ENCODE data around the gene PHAX. TPM values are rescaled to one million over a fixed set of nuclear protein-coding genes. Genes with fewer than 3 reads are reported as not detected.

PHAX gene
- total RNA-seq, 1 donor from 2014 or later: 47.4 TPM

DNA sequence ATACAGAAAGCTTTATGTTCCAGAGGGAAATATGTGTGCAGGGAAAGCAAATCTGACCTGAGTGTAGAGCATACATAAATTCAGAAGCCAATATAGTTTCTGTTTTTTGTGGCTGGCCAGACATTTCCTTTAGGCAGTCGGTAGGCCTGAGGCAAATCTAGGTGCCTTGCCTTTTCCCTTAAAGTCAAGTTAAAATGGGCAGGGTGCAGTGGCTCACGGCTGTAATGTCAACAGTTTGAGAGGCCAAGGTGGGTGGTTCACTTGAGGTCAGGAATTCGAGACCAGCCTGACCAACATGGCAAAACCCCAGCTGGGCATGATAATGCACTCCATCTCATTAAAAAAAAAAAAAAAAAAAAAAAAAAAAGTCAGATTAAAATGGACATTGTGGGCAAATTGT lies 31.2 kb downstream of the PHAX start:
- H3K4me3 ChIP-seq (ENCODE audit: low read depth, low read length): no peak overlapping the region
- TF ChIP-seq, protein P1, sequence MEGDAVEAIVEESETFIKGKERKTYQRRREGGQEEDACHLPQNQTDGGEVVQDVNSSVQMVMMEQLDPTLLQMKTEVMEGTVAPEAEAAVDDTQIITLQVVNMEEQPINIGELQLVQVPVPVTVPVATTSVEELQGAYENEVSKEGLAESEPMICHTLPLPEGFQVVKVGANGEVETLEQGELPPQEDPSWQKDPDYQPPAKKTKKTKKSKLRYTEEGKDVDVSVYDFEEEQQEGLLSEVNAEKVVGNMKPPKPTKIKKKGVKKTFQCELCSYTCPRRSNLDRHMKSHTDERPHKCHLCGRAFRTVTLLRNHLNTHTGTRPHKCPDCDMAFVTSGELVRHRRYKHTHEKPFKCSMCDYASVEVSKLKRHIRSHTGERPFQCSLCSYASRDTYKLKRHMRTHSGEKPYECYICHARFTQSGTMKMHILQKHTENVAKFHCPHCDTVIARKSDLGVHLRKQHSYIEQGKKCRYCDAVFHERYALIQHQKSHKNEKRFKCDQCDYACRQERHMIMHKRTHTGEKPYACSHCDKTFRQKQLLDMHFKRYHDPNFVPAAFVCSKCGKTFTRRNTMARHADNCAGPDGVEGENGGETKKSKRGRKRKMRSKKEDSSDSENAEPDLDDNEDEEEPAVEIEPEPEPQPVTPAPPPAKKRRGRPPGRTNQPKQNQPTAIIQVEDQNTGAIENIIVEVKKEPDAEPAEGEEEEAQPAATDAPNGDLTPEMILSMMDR (IDR thresholded peaks at IDR 0.05; ENCODE audit: insufficient read depth, low read length, poor library complexity, severe bottlenecking): no peak
- DNase-seq (ENCODE audit: low read depth): no peak

DNA sequence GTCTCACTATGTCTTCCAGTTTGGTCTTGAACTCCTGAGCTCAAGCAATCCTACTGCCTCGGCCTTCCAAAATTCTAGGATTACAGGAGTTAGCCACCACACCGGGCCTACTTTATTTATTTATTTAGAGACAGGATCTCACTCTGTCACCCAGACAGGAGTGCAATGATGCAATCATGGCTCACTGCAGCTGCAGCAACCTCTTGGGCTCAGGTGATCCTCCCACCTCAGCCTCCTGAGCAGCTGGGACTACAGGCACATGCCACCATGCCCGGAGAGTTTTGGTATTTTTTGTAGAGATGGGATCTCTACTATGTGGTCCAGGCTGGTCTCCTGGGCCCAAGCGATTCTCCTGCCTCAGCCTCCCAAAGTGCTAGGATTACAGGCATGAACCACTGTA lies 32.8 kb downstream of the PHAX start:
- no peak for DNase-seq (ENCODE audit: low read depth)
- TF ChIP-seq, protein P1 (IDR thresholded peaks at IDR 0.05; ENCODE audit: insufficient read depth, low read length, poor library complexity, severe bottlenecking): no peak

More for the DNA sequence above, 31.2 kb downstream of the PHAX start:
- Histone ChIP-seq H3K27me3 (ENCODE audit: control insufficient read depth, insufficient read depth, low read length) (no peaks in the 10 kb centered on the region), H3K36me3 (ENCODE audit: control insufficient read depth, insufficient read depth, low read length) (no peaks in the 10 kb centered on the region)

DNA sequence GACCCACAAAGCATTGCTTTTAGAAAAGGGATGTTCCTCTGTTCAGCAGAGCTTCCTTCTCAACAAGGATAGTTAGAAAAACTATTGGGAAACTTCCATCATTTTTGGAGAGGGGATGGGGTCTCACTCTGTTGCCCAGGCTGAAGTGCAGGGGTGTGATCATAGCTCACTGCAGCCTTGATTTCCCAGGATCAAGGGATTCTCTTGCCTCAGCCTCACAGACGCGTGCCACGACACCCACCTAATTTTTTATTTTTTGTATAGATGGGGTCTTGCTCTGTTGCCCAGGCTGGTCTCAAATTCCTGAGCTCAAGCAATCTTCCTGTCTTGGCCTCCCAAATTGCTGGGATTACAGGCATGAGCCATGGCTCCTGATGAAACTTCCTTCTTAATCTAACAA lies 34.8 kb downstream of the PHAX start:
- no peaks in the 10 kb centered on the region for H3K27me3 ChIP-seq (ENCODE audit: control insufficient read depth, insufficient read depth, low read length)
- H3K4me3 ChIP-seq (ENCODE audit: low read depth, low read length): no peak overlapping the region
- DNase-seq (ENCODE audit: low read depth): no peak
- H3K36me3 ChIP-seq (ENCODE audit: control insufficient read depth, insufficient read depth, low read length): no peaks in the 10 kb centered on the region
- TF ChIP-seq, protein P1 (IDR thresholded peaks at IDR 0.05; ENCODE audit: insufficient read depth, low read length, poor library complexity, severe bottlenecking): no peak

More for the DNA sequence above, 32.8 kb downstream of the PHAX start:
- H3K36me3 ChIP-seq (ENCODE audit: control insufficient read depth, insufficient read depth, low read length): no peaks in the 10 kb centered on the region
- H3K27me3 ChIP-seq (ENCODE audit: control insufficient read depth, insufficient read depth, low read length): no peaks in the 10 kb centered on the region
- no peak overlapping the region for H3K4me3 ChIP-seq (ENCODE audit: low read depth, low read length)

DNA sequence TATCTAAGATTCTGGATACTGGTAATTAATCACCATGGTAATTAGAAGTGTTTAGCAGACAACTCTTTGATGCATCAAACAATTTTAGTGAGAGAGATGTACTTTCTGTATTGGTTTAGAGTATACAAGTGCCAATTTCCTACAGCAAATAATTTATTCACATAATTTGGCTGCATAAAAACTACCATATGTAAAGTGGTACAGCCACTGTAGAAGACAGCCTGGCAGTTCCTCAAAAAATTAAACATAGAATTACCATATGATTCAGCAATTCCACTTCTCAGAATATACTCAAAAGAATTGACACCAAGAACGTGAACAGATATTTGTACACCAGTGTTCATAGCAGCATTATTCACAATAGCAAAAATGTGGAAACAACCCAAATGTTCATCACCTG lies 36.2 kb downstream of the PHAX start:
- no peak for DNase-seq (ENCODE audit: low read depth)
- H3K27me3 ChIP-seq (ENCODE audit: control insufficient read depth, insufficient read depth, low read length): no peaks in the 10 kb centered on the region
- H3K4me3 ChIP-seq (ENCODE audit: low read depth, low read length): no peak overlapping the region
- H3K36me3 ChIP-seq (ENCODE audit: control insufficient read depth, insufficient read depth, low read length): no peaks in the 10 kb centered on the region
- TF ChIP-seq, protein P1 (IDR thresholded peaks at IDR 0.05; ENCODE audit: insufficient read depth, low read length, poor library complexity, severe bottlenecking): no peak

DNA sequence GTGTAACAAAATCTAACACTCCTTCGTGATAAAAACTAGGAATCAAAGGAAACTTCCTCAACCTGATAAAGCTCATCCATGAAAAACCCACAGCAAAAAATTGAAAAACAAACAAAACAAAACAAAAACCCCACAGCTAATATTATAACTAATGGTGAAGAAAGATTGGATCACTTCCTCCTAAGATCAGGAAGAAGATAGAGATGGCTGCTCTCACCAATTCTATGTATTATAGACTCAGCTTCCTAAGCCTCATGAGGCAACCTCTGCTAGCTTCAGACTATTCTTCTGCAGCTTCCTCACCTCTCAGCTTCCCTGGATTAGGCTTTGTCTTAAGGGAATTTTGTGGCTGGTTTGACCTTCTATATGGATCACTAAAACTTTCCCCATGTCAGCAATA lies 40.1 kb downstream of the PHAX start:
- TF ChIP-seq, protein P1 (IDR thresholded peaks at IDR 0.05; ENCODE audit: insufficient read depth, low read length, poor library complexity, severe bottlenecking): no peak
- H3K27me3 ChIP-seq (ENCODE audit: control insufficient read depth, insufficient read depth, low read length): no peaks in the 10 kb centered on the region
- no peak for DNase-seq (ENCODE audit: low read depth)
- H3K4me3 ChIP-seq (ENCODE audit: low read depth, low read length): no peak overlapping the region
- H3K36me3 ChIP-seq (ENCODE audit: control insufficient read depth, insufficient read depth, low read length): no peaks in the 10 kb centered on the region

DNA sequence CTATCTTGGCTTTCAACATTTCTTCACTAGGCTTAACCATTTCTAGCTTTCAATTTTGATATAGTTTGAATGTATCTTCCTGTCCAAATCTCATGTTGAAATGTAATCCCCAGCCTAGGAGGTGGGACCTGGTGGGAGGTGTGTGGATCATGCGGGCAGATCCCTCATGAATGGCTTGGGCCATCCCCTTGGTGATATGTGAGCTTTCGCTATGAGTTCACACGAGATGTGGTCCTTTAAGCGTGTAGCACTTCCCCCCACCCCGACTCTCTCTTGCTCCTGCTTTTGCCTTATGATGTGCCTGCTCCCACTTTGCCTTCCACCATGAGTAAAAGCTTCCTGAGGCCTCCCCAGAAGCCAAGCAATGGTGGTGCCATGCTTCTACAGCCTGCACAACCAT lies 40.6 kb downstream of the PHAX start:
- no peak overlapping the region for H3K4me3 ChIP-seq (ENCODE audit: low read depth, low read length)
- H3K36me3 ChIP-seq (ENCODE audit: control insufficient read depth, insufficient read depth, low read length): no peaks in the 10 kb centered on the region
- no peak for DNase-seq (ENCODE audit: low read depth)
- TF ChIP-seq, protein P1 (IDR thresholded peaks at IDR 0.05; ENCODE audit: insufficient read depth, low read length, poor library complexity, severe bottlenecking): no peak
- no peaks in the 10 kb centered on the region for H3K27me3 ChIP-seq (ENCODE audit: control insufficient read depth, insufficient read depth, low read length)
